ENCODE measurements around the gene BPIFB1.
A peak's percentile ranks its signal among the peaks of the same experiment; 100 is the strongest.

The BPIFB1 gene, protein sequence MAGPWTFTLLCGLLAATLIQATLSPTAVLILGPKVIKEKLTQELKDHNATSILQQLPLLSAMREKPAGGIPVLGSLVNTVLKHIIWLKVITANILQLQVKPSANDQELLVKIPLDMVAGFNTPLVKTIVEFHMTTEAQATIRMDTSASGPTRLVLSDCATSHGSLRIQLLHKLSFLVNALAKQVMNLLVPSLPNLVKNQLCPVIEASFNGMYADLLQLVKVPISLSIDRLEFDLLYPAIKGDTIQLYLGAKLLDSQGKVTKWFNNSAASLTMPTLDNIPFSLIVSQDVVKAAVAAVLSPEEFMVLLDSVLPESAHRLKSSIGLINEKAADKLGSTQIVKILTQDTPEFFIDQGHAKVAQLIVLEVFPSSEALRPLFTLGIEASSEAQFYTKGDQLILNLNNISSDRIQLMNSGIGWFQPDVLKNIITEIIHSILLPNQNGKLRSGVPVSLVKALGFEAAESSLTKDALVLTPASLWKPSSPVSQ

DNA sequence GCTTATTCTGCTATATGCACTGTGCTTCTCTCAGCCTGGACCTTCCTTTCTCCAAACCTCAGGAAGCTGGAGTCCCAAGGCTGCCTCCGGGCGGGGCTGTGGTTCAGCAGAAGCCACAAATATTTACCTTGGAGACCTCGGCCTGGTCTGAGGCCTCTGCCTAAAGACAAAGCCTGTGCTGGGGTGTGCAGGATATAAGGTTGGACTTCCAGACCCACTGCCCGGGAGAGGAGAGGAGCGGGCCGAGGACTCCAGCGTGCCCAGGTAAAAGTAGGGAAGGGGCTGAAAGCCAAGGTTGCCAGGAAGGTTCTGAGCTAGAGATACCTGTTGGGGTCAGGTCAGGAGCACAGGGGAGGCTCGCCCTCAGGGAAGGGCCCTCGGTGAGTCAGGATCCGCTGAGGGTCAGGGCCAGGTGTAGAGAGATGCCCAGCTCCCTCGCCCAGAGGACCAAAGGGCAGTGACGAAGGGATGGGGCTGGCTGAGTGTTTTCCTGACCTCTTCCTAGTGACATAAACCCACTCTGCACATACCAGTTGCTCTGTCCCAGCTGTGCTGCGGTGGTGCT is at the start of gene BPIFB1:
BPIFB1 (plus strand) TSS at position 224 of the 565 bp plus-strand sequence. CDS start 2,860 bp downstream, outside the sequence.
- no peak for DNase-seq

DNA sequence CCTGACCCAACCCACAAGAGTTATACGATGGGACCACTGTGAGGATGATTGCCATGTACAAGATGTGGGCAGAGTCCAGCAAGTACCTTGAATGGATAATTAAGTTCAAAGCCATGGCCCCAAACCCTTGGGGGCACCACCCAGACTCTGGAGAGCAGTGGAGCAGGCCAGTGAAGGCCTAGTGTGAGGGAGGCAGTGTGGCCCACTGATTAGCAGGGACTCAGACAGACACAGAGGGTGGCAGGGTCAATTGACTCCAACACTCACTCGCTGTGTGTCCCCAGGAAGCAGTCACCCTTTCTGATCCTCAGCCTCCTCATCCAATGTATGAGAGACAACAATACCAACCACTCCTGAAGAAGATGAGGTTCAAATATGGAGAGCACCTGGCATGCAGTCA is 49.0 kb upstream of the BPIFB1 start:
- DNase-seq = no peak

DNA sequence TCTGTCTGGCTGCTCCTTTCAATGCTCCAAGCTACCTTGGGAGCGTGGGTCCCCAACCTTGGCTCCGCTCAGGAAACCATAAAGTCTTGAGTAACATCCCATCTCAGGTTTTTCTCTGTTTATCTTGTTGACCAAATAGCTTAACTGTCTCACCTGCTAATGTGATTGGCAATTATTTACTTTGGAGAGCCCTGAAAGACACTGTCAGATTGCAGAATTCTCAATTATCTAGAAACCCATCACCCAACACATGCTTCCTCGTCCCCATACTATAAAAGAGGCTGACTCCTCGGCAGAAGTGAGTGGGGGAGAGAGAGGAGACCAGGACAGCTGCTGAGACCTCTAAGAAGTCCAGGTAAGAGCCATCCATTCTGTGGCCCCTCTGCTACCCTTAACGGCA is 47.3 kb upstream of the BPIFB1 start, which contains the start of gene BPIFA1:
BPIFA1 (plus strand) TSS at position 301 of the 400 bp plus-strand sequence. CDS start 1,716 bp downstream, outside the sequence.
- DNase-seq = no peak

DNA sequence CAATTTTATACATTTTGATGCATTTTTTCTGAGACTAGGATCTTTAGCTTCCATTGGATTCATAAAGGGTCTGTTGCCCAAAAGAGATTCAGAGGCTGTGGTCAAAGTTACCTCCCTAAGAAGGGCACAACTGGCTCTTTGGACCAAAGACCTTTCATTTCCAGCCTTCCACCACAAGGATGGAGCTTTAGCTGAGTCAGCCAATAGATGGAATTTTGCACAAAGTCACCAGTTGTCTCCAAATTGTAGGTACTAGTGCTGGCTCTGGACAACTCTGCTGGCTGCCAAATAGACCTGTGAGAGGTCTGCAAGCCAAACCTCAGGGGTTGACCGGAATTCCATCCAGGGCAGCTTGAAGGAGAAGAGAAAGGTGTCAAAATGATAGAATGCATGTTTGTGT is 46.7 kb upstream of the BPIFB1 start:
- DNase-seq = no peak

DNA sequence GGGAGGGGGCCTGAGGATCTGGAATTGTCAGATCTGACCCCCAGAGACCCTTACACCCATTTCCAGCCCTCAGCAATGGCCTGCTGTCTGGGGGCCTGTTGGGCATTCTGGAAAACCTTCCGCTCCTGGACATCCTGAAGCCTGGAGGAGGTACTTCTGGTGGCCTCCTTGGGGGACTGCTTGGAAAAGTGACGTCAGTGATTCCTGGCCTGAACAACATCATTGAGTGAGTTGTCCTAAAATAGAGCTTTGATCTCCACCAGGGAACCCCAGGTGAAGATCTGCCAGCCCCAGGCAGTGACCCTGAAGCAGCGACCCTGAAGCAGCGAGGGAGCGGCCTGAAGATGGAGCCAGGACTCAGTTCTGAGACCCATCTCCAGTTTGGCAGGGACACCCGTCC is 45.0 kb upstream of the BPIFB1 start:
- no peak for DNase-seq

DNA sequence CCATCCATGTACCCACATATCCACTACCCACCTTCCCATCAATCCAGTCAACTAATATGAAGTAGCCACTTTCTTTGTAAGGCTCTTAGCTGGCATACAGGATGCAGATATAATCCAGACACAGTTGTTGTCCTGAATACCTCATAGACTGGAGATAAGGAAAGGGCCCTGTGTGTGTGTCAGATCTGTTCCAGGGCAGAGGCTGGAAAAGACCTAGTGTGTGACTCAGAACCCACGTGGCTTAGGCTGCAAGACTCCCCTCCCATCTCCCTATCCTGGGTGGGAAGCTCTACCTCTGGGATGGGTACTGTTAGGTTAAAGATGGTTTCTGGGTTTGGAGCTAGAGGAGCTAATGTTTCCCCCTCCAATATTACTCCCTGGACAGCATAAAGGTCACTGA is 43.6 kb upstream of the BPIFB1 start:
- DNase-seq = no peak

DNA sequence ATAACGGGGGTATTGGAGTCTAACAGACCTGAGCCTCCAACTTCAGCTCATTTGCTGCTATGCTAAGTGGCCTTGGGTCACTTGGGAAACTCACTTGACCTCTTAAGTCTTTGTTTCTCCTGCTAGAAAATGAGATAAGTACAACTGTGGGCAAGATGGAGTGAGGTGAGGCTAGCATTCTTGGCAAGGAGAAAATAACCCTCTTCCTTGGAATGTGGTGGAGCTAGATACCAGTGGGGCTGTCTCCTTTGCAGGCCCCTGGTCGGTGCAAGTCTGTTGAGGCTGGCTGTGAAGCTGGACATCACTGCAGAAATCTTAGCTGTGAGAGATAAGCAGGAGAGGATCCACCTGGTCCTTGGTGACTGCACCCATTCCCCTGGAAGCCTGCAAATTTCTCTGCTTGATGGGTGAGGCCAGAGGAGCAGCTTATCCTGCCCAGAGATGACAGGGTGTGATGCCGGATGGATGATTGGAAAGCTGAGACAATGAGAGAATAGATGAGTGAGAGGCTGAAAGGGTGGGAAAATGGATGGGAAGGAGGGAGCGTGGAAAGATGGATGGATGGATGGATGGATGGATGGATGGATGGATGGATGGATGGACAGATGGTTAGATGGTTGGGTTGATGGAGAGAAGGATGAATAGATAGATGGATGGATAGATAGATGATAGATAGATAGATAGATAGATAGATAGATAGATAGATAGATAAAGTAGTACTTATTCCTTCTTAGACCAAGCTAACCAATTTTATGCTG is 42.9 kb upstream of the BPIFB1 start:
- no peak for DNase-seq

DNA sequence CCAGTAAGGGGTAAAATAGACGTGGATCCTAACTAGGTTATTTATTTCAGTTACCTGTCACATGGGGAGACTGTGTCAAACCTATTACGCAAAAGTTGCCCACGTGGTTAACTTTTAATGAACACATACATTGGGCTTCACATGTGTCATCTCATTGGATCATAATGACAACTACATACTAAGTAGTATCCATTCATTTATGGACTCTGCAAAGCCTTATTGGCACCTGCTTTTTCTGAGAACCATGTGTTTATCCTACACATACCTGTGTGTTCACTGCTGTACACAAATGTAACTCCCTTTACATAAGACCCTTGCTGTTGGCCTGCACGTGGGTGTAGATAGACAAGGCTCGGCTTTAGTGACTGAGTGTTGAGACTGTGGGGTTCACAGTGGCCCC is 42.1 kb upstream of the BPIFB1 start:
- DNase-seq = no peak

DNA sequence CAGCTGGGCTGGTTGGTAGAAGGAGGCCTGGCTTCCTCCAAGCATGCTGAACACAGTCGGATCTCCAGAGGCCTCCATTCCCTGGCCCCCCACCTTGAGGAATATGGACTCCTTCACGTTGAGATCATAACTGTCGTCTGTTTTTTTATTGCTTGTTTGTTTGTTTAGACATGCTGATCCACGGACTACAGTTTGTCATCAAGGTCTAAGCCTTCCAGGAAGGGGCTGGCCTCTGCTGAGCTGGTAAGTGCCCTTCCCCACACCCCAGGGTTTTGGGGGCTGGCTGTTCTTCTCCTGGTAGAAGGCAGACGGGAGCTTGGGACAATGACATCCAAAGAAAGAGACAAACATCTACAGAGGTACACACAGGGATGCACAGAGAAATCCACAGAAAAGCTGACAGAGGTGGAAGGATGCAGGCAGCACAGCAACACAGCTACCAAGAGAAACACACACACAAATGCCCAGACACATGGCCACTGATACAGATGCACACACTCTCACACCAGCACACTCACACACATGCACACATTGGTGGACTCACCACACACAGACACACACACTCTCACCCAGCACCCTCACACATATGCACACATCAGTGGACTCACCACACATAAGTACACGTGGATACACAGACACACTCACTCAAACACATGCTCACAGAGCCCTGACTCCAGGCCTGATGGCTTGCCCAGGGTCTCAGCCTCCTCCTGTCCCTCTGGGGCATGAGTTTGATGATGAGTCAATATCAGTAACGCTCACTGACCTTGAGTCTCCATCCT is 40.5 kb upstream of the BPIFB1 start:
- DNase-seq = no peak

DNA sequence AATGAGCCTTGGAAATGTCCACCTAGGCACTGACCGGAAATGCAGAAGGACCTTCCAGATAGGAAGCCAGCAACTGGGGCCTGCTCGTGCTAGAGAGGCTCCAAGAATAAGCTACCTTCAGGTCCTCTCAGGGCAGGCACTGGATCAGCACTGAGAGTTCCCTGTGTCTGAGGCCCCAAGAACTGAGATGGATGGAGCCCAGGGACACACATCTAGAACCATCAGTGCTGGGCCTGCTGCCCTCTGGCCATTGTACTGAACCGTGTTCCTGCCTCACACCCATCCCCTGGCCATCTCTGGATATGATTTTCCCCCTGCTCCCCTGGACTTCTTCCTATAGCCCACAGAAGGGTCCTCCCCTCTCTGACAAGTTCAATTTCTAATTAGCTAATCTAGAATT is 36.9 kb upstream of the BPIFB1 start:
- no peak for DNase-seq

DNA sequence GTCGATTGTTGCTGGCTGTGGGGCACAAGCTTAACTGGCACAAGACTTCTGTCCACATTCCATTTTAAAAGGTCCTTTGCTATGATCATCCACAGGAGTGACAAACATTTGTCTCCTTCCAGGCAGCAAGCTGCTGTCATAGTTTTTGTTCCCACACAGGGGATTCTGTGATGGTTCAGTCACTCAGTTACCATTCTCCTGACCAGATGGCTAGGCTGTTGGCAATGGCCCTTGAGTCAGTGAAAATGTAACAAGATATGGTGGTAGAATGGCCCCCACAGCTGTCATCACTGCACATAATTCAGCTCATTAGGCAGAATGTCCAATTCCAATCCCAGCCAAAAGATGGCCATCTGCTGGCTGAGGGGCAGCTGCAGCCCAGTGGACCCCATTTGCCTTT is 33.6 kb upstream of the BPIFB1 start:
- no peak for DNase-seq

DNA sequence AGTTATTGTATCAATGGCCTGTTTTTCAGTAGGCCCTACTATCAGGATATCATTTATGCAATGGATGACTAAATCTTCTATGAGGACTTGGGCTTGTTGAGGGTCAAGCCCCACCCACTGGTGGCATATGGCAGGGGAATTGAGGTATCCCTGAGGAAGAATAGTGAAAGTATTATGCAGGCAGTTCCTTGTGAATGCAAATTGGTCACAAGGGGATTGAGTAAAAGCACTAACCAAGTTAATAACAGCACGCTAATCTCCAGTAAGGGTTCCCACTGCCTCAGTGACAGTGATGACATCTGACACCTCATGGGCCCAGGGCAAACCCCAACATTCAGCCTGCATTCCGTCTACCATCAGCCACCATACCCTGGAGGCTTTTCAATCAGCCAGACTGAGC is 32.3 kb upstream of the BPIFB1 start:
- no peak for DNase-seq

DNA sequence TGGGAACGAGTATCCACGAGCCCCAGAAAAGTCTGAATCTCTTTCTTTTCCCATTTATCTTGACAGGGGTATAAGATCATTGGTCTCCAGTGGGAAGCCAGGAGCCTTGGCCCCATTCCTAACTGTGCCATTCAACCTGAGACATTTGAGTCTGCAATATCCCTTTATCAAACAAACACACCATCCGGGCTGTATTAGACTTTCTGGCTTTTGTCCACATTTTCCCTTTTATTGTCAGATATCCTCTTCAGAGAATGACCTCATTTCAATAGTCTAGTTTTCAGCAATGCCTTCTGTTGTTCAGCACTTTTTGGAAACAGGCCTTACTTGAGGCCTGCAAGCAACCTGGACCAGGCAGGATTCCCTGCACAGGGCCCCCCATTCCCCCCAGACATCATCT is 31.5 kb upstream of the BPIFB1 start:
- no peak for DNase-seq

DNA sequence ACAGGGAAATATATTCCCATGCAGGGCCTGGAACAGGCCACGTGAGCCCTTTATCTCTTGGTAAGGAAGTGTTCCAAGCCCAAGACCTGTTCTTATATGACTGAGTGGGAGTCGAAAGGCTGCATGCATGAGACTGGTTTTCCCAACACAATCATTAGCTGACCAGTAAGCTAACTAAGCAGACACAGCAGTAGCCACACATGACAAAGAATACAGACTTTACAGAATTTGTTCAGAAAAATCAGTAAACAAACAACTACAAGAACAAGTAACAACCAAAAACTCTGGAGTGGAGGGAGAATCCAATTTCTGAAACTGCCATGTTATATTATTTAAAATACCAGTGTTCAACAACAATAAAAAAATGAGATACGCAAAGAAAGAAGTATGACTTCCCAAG is 30.6 kb upstream of the BPIFB1 start:
- DNase-seq = no peak

DNA sequence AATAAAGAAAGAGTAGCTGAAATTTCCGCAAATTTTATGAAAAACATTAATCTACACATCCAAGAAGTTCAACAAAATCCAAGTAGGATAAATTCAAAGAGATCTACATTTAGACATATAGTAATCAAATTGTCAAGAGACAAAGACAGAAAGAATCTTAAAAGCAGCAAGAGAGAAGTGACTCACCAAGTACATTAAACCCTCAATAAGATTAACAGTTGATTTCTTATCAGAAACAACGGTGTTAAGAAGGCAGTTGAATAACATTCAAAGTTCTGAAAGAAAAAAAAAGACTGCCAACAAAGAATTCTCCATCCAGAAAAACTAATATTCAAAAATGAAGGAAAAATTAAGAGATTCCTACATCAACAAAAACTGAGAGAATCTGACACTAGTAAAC is 28.0 kb upstream of the BPIFB1 start:
- no peak for DNase-seq

DNA sequence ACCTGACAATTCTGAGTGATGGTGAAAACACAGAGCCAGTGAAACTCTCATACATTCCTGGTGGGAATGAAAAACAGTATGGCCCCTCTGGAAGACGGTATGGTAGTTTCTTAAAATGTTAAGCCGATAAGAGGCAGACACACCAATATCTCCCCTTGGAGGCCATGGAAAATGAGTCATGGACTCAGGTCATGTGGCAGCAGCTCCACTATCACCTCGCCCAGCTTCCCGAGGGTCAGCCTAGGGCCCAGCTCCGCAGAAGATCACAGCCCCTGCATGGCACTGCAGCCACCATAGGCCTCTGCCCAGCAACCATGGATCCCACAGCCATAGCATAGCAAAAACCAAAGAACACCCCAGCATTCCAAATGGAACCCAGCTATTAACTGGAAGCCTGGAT is 25.8 kb upstream of the BPIFB1 start:
- DNase-seq = no peak

DNA sequence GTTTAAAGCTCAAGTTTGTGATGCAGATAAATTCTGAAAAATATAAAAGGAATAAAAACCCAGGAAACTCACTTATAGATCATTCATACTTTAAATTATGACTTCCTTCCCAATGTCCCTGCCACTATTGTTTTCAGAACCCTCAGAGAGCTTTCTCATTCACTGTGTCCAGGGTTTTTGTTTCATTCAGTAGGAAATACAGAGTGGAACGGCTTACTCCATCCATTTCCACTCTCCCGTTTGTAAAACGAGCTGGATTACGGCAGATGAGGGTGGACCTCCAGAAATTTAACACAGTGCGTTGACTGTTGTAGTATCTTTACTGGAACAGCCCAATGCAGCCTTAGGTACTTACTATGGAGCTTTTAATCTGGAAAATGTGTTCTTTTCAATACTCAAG is 23.6 kb upstream of the BPIFB1 start:
- no peak for DNase-seq

DNA sequence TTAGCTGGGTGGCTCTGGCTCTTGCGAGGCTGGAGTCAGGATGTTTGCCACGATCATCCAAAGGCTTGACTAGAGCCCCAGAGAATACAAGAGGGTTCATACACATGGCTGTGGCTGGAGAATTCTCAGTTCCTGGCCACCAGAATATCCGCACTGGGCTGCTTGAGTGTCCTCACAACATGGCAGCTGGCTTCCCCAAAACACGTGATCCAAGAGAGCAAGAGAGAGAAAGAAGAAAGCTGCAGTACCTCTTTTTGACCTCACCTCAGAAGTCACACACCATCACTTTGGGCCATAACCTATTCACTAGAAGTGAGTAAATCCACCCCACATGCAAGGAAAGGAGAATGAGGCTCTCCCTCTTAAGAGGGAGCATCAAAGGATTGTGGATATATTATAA is 21.5 kb upstream of the BPIFB1 start:
- no peak for DNase-seq

DNA sequence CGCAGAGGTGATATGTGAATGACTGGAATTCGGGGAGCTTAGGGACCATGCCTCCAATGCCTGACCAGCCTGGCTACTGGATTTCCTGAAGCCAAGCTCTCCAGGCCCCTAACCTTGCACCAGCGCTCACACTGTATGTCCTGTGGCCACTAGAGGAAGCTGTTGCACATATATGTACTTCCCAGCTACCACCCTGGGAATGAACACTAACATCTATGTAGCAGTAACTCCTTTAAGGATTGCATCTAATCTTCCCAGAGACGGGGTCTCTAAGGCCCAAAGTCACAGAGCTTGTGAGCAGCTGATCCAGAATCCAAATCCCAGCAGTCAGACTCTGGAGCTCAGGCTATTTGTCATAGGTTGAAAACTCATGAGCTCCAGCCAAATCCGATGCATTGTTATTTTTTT is 20.4 kb upstream of the BPIFB1 start:
- DNase-seq = peak in 1 of 2 donors; percentile 3

DNA sequence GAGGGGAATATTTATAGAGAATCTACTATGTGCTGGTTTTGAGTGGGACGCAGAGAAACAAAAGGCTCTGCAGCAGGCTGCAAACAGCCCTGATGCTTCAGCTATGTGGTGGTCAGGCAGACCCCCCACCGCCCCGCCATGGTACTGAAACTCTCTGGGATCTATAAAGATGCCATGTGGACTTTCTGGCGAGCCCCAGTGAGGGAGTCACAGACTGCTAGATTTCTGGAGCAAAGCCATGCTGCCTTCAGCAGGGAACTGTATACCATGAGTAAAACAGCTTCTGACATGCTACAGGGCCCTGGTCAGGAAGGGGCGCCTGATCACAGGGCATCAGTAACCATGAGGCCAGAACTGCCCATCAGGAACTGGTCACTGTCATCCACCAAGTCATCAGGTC is 19.2 kb upstream of the BPIFB1 start:
- no peak for DNase-seq

DNA sequence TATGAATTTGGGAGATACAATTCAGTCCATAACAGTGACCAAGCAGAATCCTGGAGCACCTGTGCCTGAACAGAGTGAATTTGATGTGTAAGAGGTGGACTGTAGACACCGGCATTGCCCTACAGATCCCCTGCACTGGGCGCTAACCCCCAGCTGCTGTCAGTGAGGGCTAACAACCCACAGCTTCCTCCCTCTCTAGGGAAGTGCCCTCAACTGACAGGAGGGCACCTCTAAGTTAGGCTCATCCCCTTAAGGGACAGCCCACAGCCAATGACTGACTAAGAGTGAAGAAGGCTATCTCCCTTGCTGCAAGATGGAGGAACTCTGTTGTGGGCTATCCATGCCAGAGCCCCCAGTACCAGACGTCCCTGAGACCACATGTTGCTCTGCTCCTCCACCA is 15.3 kb upstream of the BPIFB1 start:
- DNase-seq = no peak

DNA sequence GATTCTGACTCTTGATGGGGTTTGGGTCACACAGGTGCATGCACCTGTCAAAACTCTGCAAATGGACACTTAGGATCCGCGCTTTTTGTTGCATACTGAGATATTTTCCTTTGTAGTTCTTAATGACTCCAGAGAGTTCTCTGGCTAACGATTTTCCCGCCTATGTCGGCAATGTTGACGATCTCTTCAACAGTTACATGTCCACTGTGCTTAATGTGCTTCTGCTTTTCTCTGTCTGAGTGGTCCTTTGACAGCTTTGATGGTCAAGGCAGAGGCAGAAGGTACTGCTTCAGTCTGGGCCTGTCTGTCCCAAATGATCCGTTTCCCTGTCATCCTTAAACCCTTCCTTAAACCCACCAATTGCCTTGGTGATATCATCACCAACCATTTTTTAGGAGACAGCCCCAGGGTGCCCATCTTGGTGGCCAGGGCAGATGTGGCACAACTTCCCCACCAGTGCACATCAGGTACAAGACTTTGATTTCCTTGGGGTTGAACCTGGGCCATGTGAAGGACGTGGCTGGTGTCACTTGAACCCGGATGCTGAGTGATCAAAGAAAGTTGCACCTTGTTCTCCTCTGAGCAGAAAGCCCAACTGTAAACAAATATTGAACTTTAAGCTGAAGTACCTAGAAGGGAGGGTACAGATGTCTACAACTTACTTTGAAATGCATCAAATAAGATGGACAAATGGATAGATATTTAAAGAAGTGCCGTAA is 10.7 kb upstream of the BPIFB1 start:
- no peak for DNase-seq
